Choroid plexus epithelial cell (primary cell): Measurements from ENCODE around the gene GINS3.

Experiments used
- DNase-seq: peaks from one replicate; pipeline ENCODE4 v3.0.0-alpha.2; 2010; ENCODE audit warnings: low read depth
- H3K4me3 ChIP-seq: 2 replicates; pipeline ENCODE4 v1.5.1; 2011; ENCODE audit warnings: low read depth, mild to moderate bottlenecking, control low read depth, low read length, moderate library complexity
- CTCF ChIP-seq: conservative IDR thresholded peaks from 2 replicates; pipeline ENCODE4 v1.5.1; 2011; ENCODE audit warnings: low read depth, mild to moderate bottlenecking, control low read depth, inconsistent platforms, low read length, moderate library complexity

The GINS3 gene

GRCh38 chr16:58417600-58417999 is 25.3 kb downstream of the GINS3 start:
- no peak overlapping the region for H3K4me3 ChIP-seq
- TF ChIP-seq CTCF: no peak
- no peak for DNase-seq

- H3K4me3 ChIP-seq: no peak overlapping the region
- TF ChIP-seq CTCF: no peak
- no peak for DNase-seq
Measured at GRCh38 chr16:58418026-58418425, 25.8 kb downstream of the GINS3 start.

DNA sequence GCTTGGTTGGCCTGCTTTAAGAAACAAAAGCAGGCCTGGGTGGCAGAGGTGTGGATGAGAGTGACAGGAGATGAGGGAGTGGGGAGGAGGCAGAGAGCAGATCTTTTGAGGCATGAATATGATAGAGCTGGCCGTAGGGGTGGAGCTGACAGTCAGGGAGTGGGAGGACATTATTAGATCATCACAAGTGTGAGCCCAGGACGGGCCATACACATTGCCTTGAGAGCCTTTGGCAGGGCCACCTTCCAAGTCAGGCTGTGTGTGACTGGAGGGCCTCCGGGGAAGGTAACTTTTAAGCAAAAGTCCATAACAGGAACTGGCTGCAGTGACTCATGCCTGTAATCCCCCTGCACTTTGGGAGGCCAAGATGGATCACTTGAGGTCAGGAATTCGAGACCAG is 26.3 kb downstream of the GINS3 start:
- no peak overlapping the region for H3K4me3 ChIP-seq
- no peak for TF ChIP-seq CTCF
- peak; percentile 2 for DNase-seq

- DNase-seq: no peak
- no peak overlapping the region for H3K4me3 ChIP-seq
- no peak for TF ChIP-seq CTCF
Measured at GRCh38 chr16:58419241-58419990, 27.1 kb downstream of the GINS3 start.

DNA sequence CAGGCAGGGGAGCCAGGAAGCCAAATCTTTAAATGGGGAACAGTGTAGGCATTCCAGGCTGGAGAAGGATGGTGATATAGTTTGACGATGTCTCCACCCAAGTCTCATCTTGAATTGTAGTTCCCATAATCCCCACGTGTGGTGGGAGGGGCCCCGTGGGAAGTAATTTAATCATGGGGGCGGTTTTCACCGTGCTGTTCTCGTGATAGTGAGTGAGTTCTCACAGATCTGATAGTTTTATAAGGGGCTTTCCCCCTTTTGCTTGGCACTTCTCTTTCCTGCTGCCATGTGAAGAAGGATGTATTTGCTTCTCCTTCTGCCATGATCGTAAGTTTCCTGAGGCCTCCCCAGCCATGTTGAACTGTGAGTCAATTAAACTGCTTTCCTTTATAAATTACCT is 28.8 kb downstream of the GINS3 start:
- DNase-seq: no peak
- no peak for TF ChIP-seq CTCF
- no peak overlapping the region for H3K4me3 ChIP-seq

DNA sequence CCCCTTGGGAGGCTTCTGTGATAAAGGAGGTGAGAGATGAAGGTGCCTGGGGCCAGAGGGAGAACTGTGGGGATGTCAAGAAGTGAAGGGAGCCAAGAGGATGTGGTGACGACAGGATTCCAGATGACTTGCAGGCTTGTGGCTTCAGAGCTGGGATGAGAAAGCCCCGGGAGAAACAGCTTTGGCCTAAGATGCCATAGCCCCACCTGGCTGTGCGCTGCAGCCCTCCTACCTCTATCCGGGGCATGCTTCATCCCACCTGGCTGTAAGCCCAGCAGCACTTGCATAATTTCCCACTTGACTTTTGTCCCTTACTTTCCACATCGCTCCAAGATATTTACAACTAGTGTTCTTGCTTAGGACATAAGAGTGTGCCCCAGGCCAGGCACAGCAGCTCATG is 29.3 kb downstream of the GINS3 start:
- TF ChIP-seq CTCF: no peak
- H3K4me3 ChIP-seq: no peak overlapping the region
- no peak for DNase-seq

GRCh38 chr16:58422809-58423208 is 30.5 kb downstream of the GINS3 start:
- peak; percentile 4 for DNase-seq
- TF ChIP-seq CTCF: no peak
- H3K4me3 ChIP-seq: no peak overlapping the region
